Neuronal stem cell (in vitro differentiated cells): Measurements from ENCODE around the gene P3H3.

ENCODE experiments used
- DNase-seq: peaks from one replicate; pipeline ENCODE4 v3.0.0-alpha.2; 2013; ENCODE audit warnings: low spot score
- H2AFZ ChIP-seq: one replicate; pipeline ENCODE4 v1.6.1; 2013; ENCODE audit warnings: mild to moderate bottlenecking, low read length, inconsistent platforms
- H2AK5ac ChIP-seq: 2 replicates; pipeline ENCODE4 v1.6.1; 2013; ENCODE audit warnings: low read depth, mild to moderate bottlenecking, inconsistent platforms, low read length, moderate library complexity, mixed read lengths
- H2BK120ac ChIP-seq: 2 replicates; pipeline ENCODE4 v1.6.1; 2013; ENCODE audit warnings: low read depth, mild to moderate bottlenecking, inconsistent platforms, low read length, moderate library complexity, mixed read lengths
- H2BK12ac ChIP-seq: one replicate; pipeline ENCODE4 v1.6.1; 2013; ENCODE audit warnings: low read length, inconsistent platforms
- H2BK15ac ChIP-seq: 2 replicates; pipeline ENCODE4 v1.6.1; 2013; ENCODE audit warnings: mild to moderate bottlenecking, low read length, inconsistent platforms, mixed read lengths
- H2BK5ac ChIP-seq: one replicate; pipeline ENCODE4 v1.6.1; 2013; ENCODE audit warnings: inconsistent platforms, mild to moderate bottlenecking, low read length, moderate library complexity
- H3K14ac ChIP-seq: one replicate; pipeline ENCODE4 v1.6.1; 2013; ENCODE audit warnings: low read length, inconsistent platforms
- H3K18ac ChIP-seq: 2 replicates; pipeline ENCODE4 v1.6.1; 2013; ENCODE audit warnings: low read length, inconsistent platforms
- H3K23ac ChIP-seq: 2 replicates; pipeline ENCODE4 v1.6.1; 2013; ENCODE audit warnings: low read depth, mild to moderate bottlenecking, mixed read lengths, low read length, inconsistent platforms; ENCODE audit not compliant: poor library complexity
- H3K27ac ChIP-seq: replicated peaks from 3 replicates; pipeline ENCODE4 v1.5.1; 2013; ENCODE audit warnings: low read length, inconsistent platforms
- H3K27me3 ChIP-seq, 3 experiments: 2 replicates each; pipeline ENCODE4 v1.6.1; 2013; ENCODE audit warnings: low read length in 3 of 3, mild to moderate bottlenecking in 2 of 3, inconsistent platforms in 1 of 3, low read depth in 1 of 3, mixed read lengths in 1 of 3, moderate library complexity in 1 of 3; ENCODE audit not compliant: control insufficient read depth in 3 of 3, insufficient read depth in 3 of 3
- H3K36me3 ChIP-seq, 2 donors: replicated peaks in 1 of 2; 2 replicates each; pipeline ENCODE4 v1.6.1; 2013; ENCODE audit warnings: low read length in 2 of 2; ENCODE audit not compliant: control insufficient read depth in 2 of 2, insufficient read depth in 2 of 2
- H3K4ac ChIP-seq: 2 replicates; pipeline ENCODE4 v1.6.1; 2013; ENCODE audit warnings: inconsistent platforms, mild to moderate bottlenecking, low read length, moderate library complexity
- H3K4me1 ChIP-seq, 2 donors: 1 replicate in 1 of 2; 2 replicates in 1 of 2; pipeline ENCODE4 v1.6.1; 2013; ENCODE audit warnings: low read length in 2 of 2, low read depth in 1 of 2; ENCODE audit not compliant: control insufficient read depth in 2 of 2, insufficient read depth in 1 of 2
- H3K4me2 ChIP-seq: one replicate; pipeline ENCODE4 v1.6.1; 2013; ENCODE audit warnings: mild to moderate bottlenecking, low read length, inconsistent platforms; ENCODE audit not compliant: insufficient read depth, poor library complexity, severe bottlenecking
- H3K4me3 ChIP-seq, 2 donors: 2 replicates each; pipeline ENCODE4 v1.5.1; 2013; ENCODE audit warnings: low read length in 2 of 2, mild to moderate bottlenecking in 2 of 2, inconsistent platforms in 1 of 2, moderate library complexity in 1 of 2
- H3K79me1 ChIP-seq: one replicate; pipeline ENCODE4 v1.6.1; 2013; ENCODE audit warnings: low read depth, mild to moderate bottlenecking, inconsistent platforms, low read length, moderate library complexity
- H3K9ac ChIP-seq: one replicate; pipeline ENCODE4 v1.6.1; 2013; ENCODE audit warnings: mild to moderate bottlenecking, low read depth, low read length, inconsistent platforms; ENCODE audit not compliant: poor library complexity
- H3K9me3 ChIP-seq, 2 donors: replicated peaks in 1 of 2; 2 replicates each; pipeline versions ENCODE3 to v1.6.1; 2013; ENCODE audit warnings: low read length in 2 of 2, mild to moderate bottlenecking in 2 of 2, inconsistent platforms in 1 of 2, low read depth in 1 of 2, mixed read lengths in 1 of 2, moderate library complexity in 1 of 2; ENCODE audit not compliant: control insufficient read depth in 2 of 2, insufficient read depth in 1 of 2
- H4K8ac ChIP-seq: one replicate; pipeline ENCODE4 v1.6.1; 2013; ENCODE audit warnings: low read depth, mild to moderate bottlenecking, inconsistent platforms, low read length, moderate library complexity
- H4K91ac ChIP-seq: one replicate; pipeline ENCODE4 v1.6.1; 2013; ENCODE audit warnings: low read length, low read depth, mild to moderate bottlenecking, inconsistent platforms; ENCODE audit not compliant: poor library complexity
- WGBS, 2 donors: extraction: QIAGEN DNeasy Blood & Tissue Kit; methylation state at CpG; one replicate each; pipeline ENCODE4 v1.1.7; 2013; ENCODE audit warnings: missing lambda C conversion rate in 2 of 2, mixed read lengths in 1 of 2; ENCODE audit not compliant: insufficient read length in 2 of 2, insufficient replicate concordance in 1 of 2; ENCODE audit errors: extremely low coverage in 2 of 2; 5-methylcytosine and 5-hydroxymethylcytosine counted together

The P3H3 gene

GRCh38 chr12:6866163-6866919, 38.1 kb downstream of the P3H3 start:
- Histone ChIP-seq H2BK120ac (peak overlapping the region; percentile 69), H3K4me1 (peaks cover 6 to 17% of the 10 kb centered on the region in 2 donors), H3K4me2 (peak overlapping the region; percentile 92), H3K27ac (no peak overlapping the region), H4K8ac (no peak overlapping the region), H4K91ac (no peak overlapping the region), H3K9ac (peak overlapping the region; percentile 87), H3K18ac (peak overlapping the region; percentile 76), H3K9me3 (peaks cover 0 to 2% of the 10 kb centered on the region in 2 donors), H2BK15ac (peak overlapping the region; percentile 43), H2AK5ac (peak overlapping the region; percentile 82), H3K79me1 (peaks cover 8% of the 10 kb centered on the region), H2BK12ac (no peak overlapping the region), H3K4ac (no peak overlapping the region), H3K27me3 (no peaks in the 10 kb centered on the region), H3K4me3 (peak overlapping the region; percentile 74 to 77), H3K36me3 (peaks cover 37 to 77% of the 10 kb centered on the region in 2 donors), H2AFZ (peak overlapping the region; percentile 84), H2BK5ac (peak overlapping the region; percentile 95), H3K23ac (peak overlapping the region; percentile 38), H3K14ac (no peak overlapping the region)
- WGBS, 2 donors = no CpG with 5 or more reads among the region's 19 CpGs
- no peak for DNase-seq

GRCh38 chr12:6866920-6867412, 38.8 kb downstream of the P3H3 start:
- H2AFZ ChIP-seq = peak overlapping the region; percentile 84
- no peak overlapping the region for H3K27ac ChIP-seq
- H2BK120ac ChIP-seq = peak overlapping the region; percentile 69
- peaks cover 9 to 19% of the 10 kb centered on the region in 2 donors for H3K4me1 ChIP-seq
- peak overlapping the region; percentile 77 for H3K14ac ChIP-seq
- H3K4ac ChIP-seq = peak overlapping the region; percentile 12
- H2AK5ac ChIP-seq = peak overlapping the region; percentile 82
- peaks cover 0 to 2% of the 10 kb centered on the region in 2 donors for H3K9me3 ChIP-seq
- H3K4me3 ChIP-seq = peak overlapping the region; percentile 74 to 77
- H2BK5ac ChIP-seq = peak overlapping the region; percentile 95
- peak overlapping the region; percentile 16 for H4K91ac ChIP-seq
- peak overlapping the region; percentile 87 for H3K9ac ChIP-seq
- H3K27me3 ChIP-seq = no peaks in the 10 kb centered on the region
- peaks cover 32 to 77% of the 10 kb centered on the region in 2 donors for H3K36me3 ChIP-seq
- peak overlapping the region; percentile 83 for H3K23ac ChIP-seq
- peaks cover 8% of the 10 kb centered on the region for H3K79me1 ChIP-seq
- DNase-seq = no peak
- peak overlapping the region; percentile 33 for H2BK12ac ChIP-seq
- peak overlapping the region; percentile 76 for H3K18ac ChIP-seq
- peak overlapping the region; percentile 43 for H2BK15ac ChIP-seq
- peak overlapping the region; percentile 92 for H3K4me2 ChIP-seq
- H4K8ac ChIP-seq = no peak overlapping the region
- no CpG with 5 or more reads among the region's 33 CpGs for WGBS, 2 donors

- Histone ChIP-seq H3K14ac (peak within 1 kb of the TSS; percentile 85), H3K4ac (peak within 1 kb of the TSS; percentile 69), H3K9me3 (peaks cover 0 to 2% of the 10 kb centered on the region in 2 donors), H4K8ac (no peak within 1 kb of the TSS), H3K4me2 (peak within 1 kb of the TSS; percentile 92), H3K27me3 (no peaks in the 10 kb centered on the region), H3K4me1 (peaks cover 13 to 22% of the 10 kb centered on the region in 2 donors), H2BK120ac (peak within 1 kb of the TSS; percentile 69), H2BK12ac (peak within 1 kb of the TSS; percentile 33), H2BK5ac (peak within 1 kb of the TSS; percentile 95), H3K18ac (peak within 1 kb of the TSS; percentile 99), H2BK15ac (peak within 1 kb of the TSS; percentile 43), H4K91ac (peak within 1 kb of the TSS; percentile 80), H3K36me3 (peaks cover 30 to 74% of the 10 kb centered on the region in 2 donors), H3K79me1 (peaks cover 8% of the 10 kb centered on the region), H3K23ac (peak within 1 kb of the TSS; percentile 87), H3K27ac (peak within 1 kb of the TSS; percentile 64), H2AK5ac (peak within 1 kb of the TSS; percentile 96), H2AFZ (peak within 1 kb of the TSS; percentile 84), H3K9ac (peak within 1 kb of the TSS; percentile 99), H3K4me3 (peak within 1 kb of the TSS; percentile 74 to 95)
- WGBS, 2 donors = no CpG with 5 or more reads among the region's 86 CpGs
- DNase-seq = no peak
These were observed 39.4 kb downstream of the P3H3 start, which contains the start of gene TPI1 for GRCh38 chr12:6867413-6868210. Gene TPI1, plus strand, starts transcription at chr12:6867531. Its CDS starts 36 bp downstream, at chr12:6867567.
